ENCODE measurements around the gene SEPTIN11.

SEPTIN11 gene

GRCh38 chr4:76982638-76983584 lies 33.4 kb downstream of the SEPTIN11 start:
- TF ChIP-seq MAX (IDR thresholded peaks at IDR 0.05) (no peak), EGR1 (IDR thresholded peaks at IDR 0.05) (no peak), CEBPB (IDR thresholded peaks at IDR 0.05) (no peak), ZBTB7A (IDR thresholded peaks at IDR 0.05; ENCODE audit: low read depth) (no peak), EP300 (IDR thresholded peaks at IDR 0.05; ENCODE audit: borderline replicate concordance) (no peak), YY1 (IDR thresholded peaks at IDR 0.05; ENCODE audit: low read depth) (no peak), CREB1 (IDR thresholded peaks at IDR 0.05; ENCODE audit: low read depth) (no peak), FOXM1 (IDR thresholded peaks at IDR 0.05; ENCODE audit: borderline replicate concordance, low read depth) (no peak), NFIC (IDR thresholded peaks at IDR 0.05) (no peak)

GRCh38 chr4:76984127-76984526 lies 34.6 kb downstream of the SEPTIN11 start:
- TF ChIP-seq RAD21 (IDR thresholded peaks at IDR 0.05; ENCODE audit: low read depth) (peak; percentile 30; the same call in 1 of the 2 replicates), REST (IDR thresholded peaks at IDR 0.05; ENCODE audit: low read depth) (no peak)

- TF ChIP-seq YY1 (IDR thresholded peaks at IDR 0.05; ENCODE audit: low read depth): no peak
- no peak for TF ChIP-seq EP300 (IDR thresholded peaks at IDR 0.05; ENCODE audit: borderline replicate concordance)
- no peak for TF ChIP-seq ZBTB7A (IDR thresholded peaks at IDR 0.05; ENCODE audit: low read depth)
- no peak for TF ChIP-seq RAD21 (IDR thresholded peaks at IDR 0.05; ENCODE audit: low read depth)
- TF ChIP-seq CEBPB (IDR thresholded peaks at IDR 0.05): no peak
- no peak for TF ChIP-seq REST (IDR thresholded peaks at IDR 0.05; ENCODE audit: low read depth)
- no peak for TF ChIP-seq MAX (IDR thresholded peaks at IDR 0.05)
- TF ChIP-seq TAF1 (IDR thresholded peaks at IDR 0.05; ENCODE audit: low read depth): no peak
- no peak for TF ChIP-seq TCF12 (IDR thresholded peaks at IDR 0.05; ENCODE audit: low read depth)
- TF ChIP-seq USF1 (IDR thresholded peaks at IDR 0.05): no peak
- no peak for TF ChIP-seq FOXM1 (IDR thresholded peaks at IDR 0.05; ENCODE audit: borderline replicate concordance, low read depth)
- no peak for TF ChIP-seq CREB1 (IDR thresholded peaks at IDR 0.05; ENCODE audit: low read depth)
- no peak for TF ChIP-seq NFIC (IDR thresholded peaks at IDR 0.05)
- TF ChIP-seq TEAD4 (IDR thresholded peaks at IDR 0.05): no peak
Observed at GRCh38 chr4:76984788-76985211, 35.2 kb downstream of the SEPTIN11 start.

GRCh38 chr4:76987153-76987591 lies 37.6 kb downstream of the SEPTIN11 start:
- no peak for TF ChIP-seq FOXM1 (IDR thresholded peaks at IDR 0.05; ENCODE audit: borderline replicate concordance, low read depth)
- no peak for TF ChIP-seq NFIC (IDR thresholded peaks at IDR 0.05)
- no peak for TF ChIP-seq EP300 (IDR thresholded peaks at IDR 0.05; ENCODE audit: borderline replicate concordance)
- no peak for TF ChIP-seq TEAD4 (IDR thresholded peaks at IDR 0.05)
- no peak for TF ChIP-seq USF1 (IDR thresholded peaks at IDR 0.05)
- TF ChIP-seq CREB1 (IDR thresholded peaks at IDR 0.05; ENCODE audit: low read depth): no peak
- no peak for TF ChIP-seq RAD21 (IDR thresholded peaks at IDR 0.05; ENCODE audit: low read depth)
- no peak for TF ChIP-seq REST (IDR thresholded peaks at IDR 0.05; ENCODE audit: low read depth)
